HEK293T (cell line): ENCODE data around the gene SLA2.

ENCODE experiments used
- ARNT ChIP-seq: fragments of 450-650 bp; IDR thresholded peaks from 2 replicates; pipeline ENCODE4 v1.6.1; 2017; ENCODE audit warnings: mild to moderate bottlenecking
- BHLHE40 ChIP-seq: fragments of 450-650 bp; IDR thresholded peaks from 2 replicates; pipeline ENCODE4 v1.6.1; 2016; ENCODE audit warnings: mild to moderate bottlenecking, moderate library complexity, borderline replicate concordance
- CTBP1 ChIP-seq: fragments of 450-650 bp; IDR thresholded peaks from 2 replicates; pipeline ENCODE4 v1.6.1; 2016; ENCODE audit warnings: borderline replicate concordance
- FOXA1 ChIP-seq: fragments of 450-650 bp; IDR thresholded peaks from 2 replicates; pipeline ENCODE4 v1.6.1; 2016; ENCODE audit warnings: mild to moderate bottlenecking
- FOXK2 ChIP-seq: fragments of 450-650 bp; IDR thresholded peaks from 2 replicates; pipeline ENCODE4 v1.6.1; 2016; ENCODE audit warnings: mild to moderate bottlenecking
- FOXM1 ChIP-seq: fragments of 450-650 bp; IDR thresholded peaks from 2 replicates; pipeline ENCODE4 v1.6.1; 2017; ENCODE audit warnings: mild to moderate bottlenecking, borderline replicate concordance
- HDGF ChIP-seq: fragments of 450-650 bp; IDR thresholded peaks from 2 replicates; pipeline ENCODE4 v1.6.1; 2017; ENCODE audit warnings: antibody characterized with exemption, borderline replicate concordance
- L3MBTL2 ChIP-seq: fragments of 450-650 bp; conservative IDR thresholded peaks from 2 replicates; pipeline ENCODE4 v1.6.1; 2016; ENCODE audit warnings: mild to moderate bottlenecking
- NFRKB ChIP-seq: fragments of 450-650 bp; IDR thresholded peaks from 2 replicates; pipeline ENCODE4 v1.6.1; 2016; ENCODE audit warnings: mild to moderate bottlenecking, moderate library complexity
- PKNOX1 ChIP-seq: fragments of 450-650 bp; IDR thresholded peaks from 2 replicates; pipeline ENCODE4 v1.6.1; 2016
- SP1 ChIP-seq: fragments of 450-650 bp; IDR thresholded peaks from 2 replicates; pipeline ENCODE4 v1.6.1; 2017
- SUZ12 ChIP-seq: fragments of 450-650 bp; IDR thresholded peaks from 2 replicates; pipeline ENCODE4 v1.6.1; 2016; ENCODE audit warnings: mild to moderate bottlenecking
- TARDBP ChIP-seq: fragments of 450-650 bp; IDR thresholded peaks from 2 replicates; pipeline ENCODE4 v1.6.1; 2016
- ZNF384 ChIP-seq: fragments of 450-650 bp; IDR thresholded peaks from 2 replicates; pipeline ENCODE4 v1.6.1; 2016

GRCh38 chr20:36614781-36615557 is 31.0 kb downstream of the SLA2 start:
- TF ChIP-seq FOXA1 (no peak), SUZ12 (no peak), NFRKB (no peak), HDGF (no peak), L3MBTL2 (no peak), SP1 (no peak), FOXK2 (no peak), PKNOX1 (no peak), ZNF384 (no peak), BHLHE40 (no peak), FOXM1 (no peak), CTBP1 (no peak), TARDBP (no peak), ARNT (no peak)
